ENCODE measurements around the gene FOXI1.

GRCh38 chr5:170097934-170098333, 7.8 kb upstream of the FOXI1 start:
- TF ChIP-seq CTCF (conservative IDR thresholded peaks at IDR 0.05; ENCODE audit: low read length) (no peak), EZH2phosphoT487 (IDR thresholded peaks at IDR 0.05; ENCODE audit: borderline replicate concordance) (no peak)
